Right lobe of liver (tissue), 6 donors: Measurements from ENCODE around the gene TRDMT1. TPM values are rescaled to one million over a fixed set of nuclear protein-coding genes. Genes with fewer than 3 reads are reported as not detected.

ENCODE experiments used
- ATAC-seq, 4 donors: fragments of 200-7000 bp; cut with Tn5 transposase; one replicate each; pipeline ENCODE4 v1.9.1; 2020; ENCODE audit warnings: mild to moderate bottlenecking in 4 of 4, moderate library complexity in 4 of 4
- DNase-seq, 3 donors: peaks; one replicate each; pipeline ENCODE4 v3.0.0-alpha.2; 2020
- H3K27ac ChIP-seq, 3 donors: fragments of 200-600 bp; one replicate each; pipeline ENCODE4 v1.8.0; 2022
- H3K27me3 ChIP-seq, 2 donors: fragments of 200-600 bp; one replicate each; pipeline ENCODE4 v1.8.0; 2022
- H3K36me3 ChIP-seq, 4 donors: fragments of 200-600 bp; sonication (generic) in 1 of 4; one replicate each; pipeline versions ENCODE4 v1.5.1 to v1.8.0; 2017 to 2022; ENCODE audit warnings: control low read depth in 1 of 4
- H3K4me1 ChIP-seq, 4 donors: fragments of 200-600 bp; sonication (generic) in 1 of 4; one replicate each; pipeline versions ENCODE4 v1.5.1 to v1.8.0; 2017 to 2022; ENCODE audit warnings: control low read depth in 1 of 4
- H3K4me3 ChIP-seq, 3 donors: fragments of 200-600 bp; one replicate each; pipeline ENCODE4 v1.8.0; 2022
- H3K9me3 ChIP-seq, 4 donors: fragments of 200-600 bp; sonication (generic) in 1 of 4; one replicate each; pipeline versions ENCODE4 v1.5.1 to v1.8.0; 2017 to 2022; ENCODE audit warnings: control low read depth in 1 of 4
- POLR2A ChIP-seq: fragments of 450-650 bp; IDR thresholded peaks from one replicate; pipeline ENCODE4 v1.6.1; 2017; ENCODE audit warnings: antibody characterized with exemption, mild to moderate bottlenecking
- WGBS: methylation state at CpG from one replicate; pipeline ENCODE4 v1.1.6; 2018; ENCODE audit warnings: low coverage, low lambda C conversion rate; ENCODE audit not compliant: insufficient coverage; ENCODE audit errors: missing lambda C conversion rate; 5-methylcytosine and 5-hydroxymethylcytosine counted together
- intact Hi-C, 2 donors: fragments of 100-400 bp; cut with DNase I; formaldehyde crosslinking; loops; one replicate each; pipeline versions ENCODE4 v1.11.2 to v1.14.1; 2022
- total RNA-seq, 6 experiments: library from RNA; depleted of rRNA in 2 of 6; stranded (reverse); fragments of >200 nt in 2 of 6; fragmentation: NEBNext Ultra II Directional in 3 of 6; extraction: Animal tissue kit (Norgen Biotek cat#: 25700) in 3 of 6; gene quantifications; one replicate each; pipeline versions ENCODE4 v1.1.0 to v1.2.4, GENCODE V29; 2016 to 2023
- TF ChIP-seq, protein P1 (sequence below), 4 donors: fragments of 200-600 bp in 3 of 4; fragments of 450-650 bp in 1 of 4; IDR thresholded peaks; one replicate each; pipeline versions ENCODE4 v1.5.1 to v1.8.0; 2016 to 2022; ENCODE audit warnings: antibody characterized with exemption in 4 of 4, mild to moderate bottlenecking in 2 of 4
- donor health status: DM: no; HTN: yes; CAD: no.
- donor health status: DM: no; HTN: no; CAD: no.
- donor health status: DM: no; HTN: no; CAD: no.
- donor health status: DM: no; HTN: yes; CAD: no.
- donor health status: DM: no; HTN: yes; CAD: no.

TRDMT1 gene
- total RNA-seq, 6 experiments from 2014 or later = 0.79 to 2.9 (median 1.6) TPM

DNA sequence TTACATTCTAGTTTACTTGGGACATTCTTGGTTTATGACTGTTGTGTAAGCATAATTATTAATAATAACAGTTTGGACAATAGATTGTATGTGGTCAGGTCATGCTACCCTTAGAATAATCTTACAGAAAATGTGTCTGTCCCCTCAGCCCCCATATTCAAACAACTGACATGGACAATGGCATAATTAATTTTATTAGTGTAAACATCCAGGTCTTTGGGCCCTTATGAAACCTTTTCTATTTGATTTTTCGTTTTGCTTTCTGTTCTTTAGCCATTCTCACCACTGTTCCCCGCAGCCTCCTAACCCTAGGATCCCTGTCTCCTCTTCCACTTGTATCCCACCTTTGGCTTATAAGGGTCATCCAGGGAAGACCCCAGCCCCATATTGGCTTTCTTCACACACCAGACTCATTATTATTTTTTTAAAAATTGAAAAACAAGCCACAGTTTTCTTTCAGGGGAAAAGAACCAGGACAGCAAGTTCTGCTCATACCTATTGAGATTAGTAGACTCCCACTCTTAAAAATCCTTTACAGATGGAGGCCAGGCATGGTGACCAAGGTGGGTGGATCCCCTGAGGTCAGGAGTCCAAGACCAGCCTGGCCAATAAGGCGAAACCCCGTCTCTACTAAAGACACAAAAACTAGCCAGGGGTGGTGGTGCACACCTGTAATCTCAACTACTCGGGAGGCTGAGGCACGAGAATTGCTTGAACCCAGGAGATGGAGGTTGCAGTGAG, 38.0 kb upstream of the TRDMT1 start:
- Histone ChIP-seq H3K27ac (no peak overlapping the region), H3K27me3 (no peaks in the 10 kb centered on the region), H3K36me3 (peaks cover 0 to 19% (median 0%) of the 10 kb centered on the region in 4 donors), H3K9me3 (no peaks in the 10 kb centered on the region), H3K4me3 (no peak overlapping the region), H3K4me1 (no peaks in the 10 kb centered on the region)
- no peak for ATAC-seq
- DNase-seq = no peak
- no peak for TF ChIP-seq POLR2A
- TF ChIP-seq, protein P1, sequence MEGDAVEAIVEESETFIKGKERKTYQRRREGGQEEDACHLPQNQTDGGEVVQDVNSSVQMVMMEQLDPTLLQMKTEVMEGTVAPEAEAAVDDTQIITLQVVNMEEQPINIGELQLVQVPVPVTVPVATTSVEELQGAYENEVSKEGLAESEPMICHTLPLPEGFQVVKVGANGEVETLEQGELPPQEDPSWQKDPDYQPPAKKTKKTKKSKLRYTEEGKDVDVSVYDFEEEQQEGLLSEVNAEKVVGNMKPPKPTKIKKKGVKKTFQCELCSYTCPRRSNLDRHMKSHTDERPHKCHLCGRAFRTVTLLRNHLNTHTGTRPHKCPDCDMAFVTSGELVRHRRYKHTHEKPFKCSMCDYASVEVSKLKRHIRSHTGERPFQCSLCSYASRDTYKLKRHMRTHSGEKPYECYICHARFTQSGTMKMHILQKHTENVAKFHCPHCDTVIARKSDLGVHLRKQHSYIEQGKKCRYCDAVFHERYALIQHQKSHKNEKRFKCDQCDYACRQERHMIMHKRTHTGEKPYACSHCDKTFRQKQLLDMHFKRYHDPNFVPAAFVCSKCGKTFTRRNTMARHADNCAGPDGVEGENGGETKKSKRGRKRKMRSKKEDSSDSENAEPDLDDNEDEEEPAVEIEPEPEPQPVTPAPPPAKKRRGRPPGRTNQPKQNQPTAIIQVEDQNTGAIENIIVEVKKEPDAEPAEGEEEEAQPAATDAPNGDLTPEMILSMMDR (IDR thresholded peaks at IDR 0.05) = no peak
- 77% methylated on average over 6 of the region's 6 CpGs for WGBS
- intact Hi-C loops = no loop called here

DNA sequence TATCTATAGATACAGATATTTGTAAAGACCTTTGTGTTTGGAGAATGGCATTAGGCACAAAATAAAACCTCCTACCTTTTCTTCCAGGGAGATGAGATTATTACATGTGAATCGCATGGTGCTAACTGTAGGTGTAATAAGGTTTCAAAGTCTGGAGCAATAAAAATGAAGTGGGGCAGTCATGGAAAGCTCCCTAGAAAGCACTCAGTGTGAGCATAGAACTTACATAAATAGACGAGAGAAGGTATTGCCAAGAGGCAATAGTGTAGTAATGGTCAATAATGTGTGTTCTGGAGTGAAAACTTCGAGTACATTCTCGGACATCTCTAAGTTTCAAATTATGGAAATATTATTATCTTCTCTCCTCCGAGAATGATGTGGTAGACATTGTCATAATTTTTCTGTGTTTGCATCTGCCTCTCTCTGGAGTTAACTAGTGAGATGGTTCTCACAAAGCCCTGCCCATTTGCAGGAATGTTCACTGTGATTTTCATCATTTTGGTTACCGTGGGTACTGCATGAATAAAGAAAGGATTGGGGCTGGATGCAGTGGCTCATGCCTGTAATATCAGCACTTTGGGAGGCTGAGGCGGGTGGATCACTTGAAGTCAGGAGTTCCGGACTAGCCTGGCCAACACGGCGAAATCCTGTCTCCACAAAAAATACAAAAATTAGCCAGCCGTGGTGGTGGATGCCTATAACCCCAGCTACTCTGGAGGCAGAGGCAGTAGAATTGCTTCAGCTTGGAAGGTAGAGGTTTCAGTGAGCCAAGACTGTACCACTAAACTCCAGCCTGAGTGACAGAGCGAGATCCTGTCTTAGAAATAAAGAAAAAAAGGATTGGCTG, 37.2 kb upstream of the TRDMT1 start:
- H3K4me3 ChIP-seq = no peak overlapping the region
- no peak for DNase-seq
- peaks cover 0 to 28% (median 0%) of the 10 kb centered on the region in 4 donors for H3K36me3 ChIP-seq
- H3K27me3 ChIP-seq = no peaks in the 10 kb centered on the region
- no peaks in the 10 kb centered on the region for H3K9me3 ChIP-seq
- no peaks in the 10 kb centered on the region for H3K4me1 ChIP-seq
- TF ChIP-seq POLR2A = no peak
- TF ChIP-seq, protein P1 (IDR thresholded peaks at IDR 0.05) = no peak
- H3K27ac ChIP-seq = no peak overlapping the region
- ATAC-seq = no peak
- 70% methylated on average over 8 of the region's 12 CpGs for WGBS
- intact Hi-C loops = no loop called here

DNA sequence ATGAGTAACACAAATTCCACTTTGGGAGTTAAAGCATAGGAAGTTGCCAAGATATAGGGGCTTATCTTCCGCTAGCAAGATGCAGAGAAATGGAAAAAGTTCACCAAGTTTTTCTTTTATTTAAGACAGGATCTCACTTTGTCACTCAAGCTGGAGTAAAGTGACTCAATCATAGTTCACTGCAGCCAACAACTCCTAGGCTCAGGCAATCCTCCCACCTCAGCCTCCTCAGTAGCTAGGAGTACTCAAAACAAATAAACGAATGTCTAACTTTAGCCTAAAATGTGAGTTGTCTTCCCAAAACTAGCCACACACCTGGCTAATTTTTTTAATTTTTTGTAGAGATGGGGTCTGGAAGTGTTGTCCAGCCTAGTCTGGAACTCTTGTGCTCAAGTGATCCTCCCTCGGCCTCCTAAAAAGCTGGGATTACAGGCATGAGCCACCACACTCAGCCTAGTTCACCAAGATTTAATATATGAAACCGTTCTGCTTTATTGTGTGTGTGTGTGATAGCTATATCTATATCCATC, 36.5 kb upstream of the TRDMT1 start:
- intact Hi-C loops = no loop called here
- TF ChIP-seq, protein P1 (IDR thresholded peaks at IDR 0.05) = no peak
- TF ChIP-seq POLR2A = no peak
- WGBS = 79% methylated on average over 4 of the region's 4 CpGs
- no peaks in the 10 kb centered on the region for H3K27me3 ChIP-seq
- no peaks in the 10 kb centered on the region for H3K4me1 ChIP-seq
- ATAC-seq = no peak
- no peak for DNase-seq
- no peak overlapping the region for H3K27ac ChIP-seq
- no peaks in the 10 kb centered on the region for H3K9me3 ChIP-seq
- H3K36me3 ChIP-seq = peaks cover 0 to 34% (median 0%) of the 10 kb centered on the region in 4 donors
- no peak overlapping the region for H3K4me3 ChIP-seq

DNA sequence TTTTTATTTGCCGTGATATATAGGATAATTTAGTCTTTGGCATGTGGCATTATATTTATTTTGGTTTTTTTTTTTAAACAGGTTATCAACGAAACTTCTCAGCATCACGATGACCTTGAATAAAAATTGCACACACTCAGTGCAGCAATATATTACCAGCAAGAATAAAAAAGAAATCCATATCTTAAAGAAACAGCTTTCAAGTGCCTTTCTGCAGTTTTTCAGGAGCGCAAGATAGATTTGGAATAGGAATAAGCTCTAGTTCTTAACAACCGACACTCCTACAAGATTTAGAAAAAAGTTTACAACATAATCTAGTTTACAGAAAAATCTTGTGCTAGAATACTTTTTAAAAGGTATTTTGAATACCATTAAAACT, 35.7 kb upstream of the TRDMT1 start:
- TF ChIP-seq POLR2A = no peak
- TF ChIP-seq, protein P1 (IDR thresholded peaks at IDR 0.05) = no peak
- H3K4me1 ChIP-seq = no peaks in the 10 kb centered on the region

More for the DNA sequence above, 35.7 kb upstream of the TRDMT1 start:
- no peak overlapping the region for H3K27ac ChIP-seq
- H3K27me3 ChIP-seq = no peaks in the 10 kb centered on the region
- ATAC-seq (no peak), DNase-seq (no peak)
- WGBS = 61% methylated on average over 5 of the region's 5 CpGs
- no peaks in the 10 kb centered on the region for H3K9me3 ChIP-seq
- H3K36me3 ChIP-seq = peaks cover 0 to 35% (median 0%) of the 10 kb centered on the region in 4 donors
- intact Hi-C loops = no loop called here
- no peak overlapping the region for H3K4me3 ChIP-seq
